Transverse colon (tissue), 4 donors: Measurements from ENCODE around the gene HRC. TPM values are rescaled to one million over a fixed set of nuclear protein-coding genes. Genes with fewer than 3 reads are reported as not detected.

Experiments
- DNase-seq: peaks from one replicate; pipeline ENCODE4 v3.0.0-alpha.2; 2019
- H3K27ac ChIP-seq, 4 donors: fragments of 200-600 bp; sonication (generic); 2 replicates each; pipeline ENCODE4 v1.5.1; 2016 to 2018; ENCODE audit warnings: inconsistent platforms in 4 of 4
- H3K27me3 ChIP-seq: fragments of 200-600 bp; sonication (generic); 2 replicates; pipeline ENCODE4 v1.5.1; 2017; ENCODE audit warnings: inconsistent platforms
- H3K36me3 ChIP-seq, 4 donors: fragments of 200-600 bp; sonication (generic); 2 replicates each; pipeline ENCODE4 v1.5.1; 2017 to 2019; ENCODE audit warnings: inconsistent platforms in 4 of 4
- H3K4me1 ChIP-seq, 4 donors: fragments of 200-600 bp; sonication (generic); 2 replicates each; pipeline ENCODE4 v1.5.1; 2017 to 2020; ENCODE audit warnings: inconsistent platforms in 4 of 4
- H3K4me3 ChIP-seq, 4 donors: fragments of 200-600 bp; sonication (generic); 1 replicate in 1 of 4; 2 replicates in 3 of 4; pipeline versions ENCODE4 v1.5.1 to v1.6.1; 2017 to 2019; ENCODE audit warnings: inconsistent platforms in 4 of 4
- H3K9me3 ChIP-seq, 2 donors: fragments of 200-600 bp; sonication (generic); 2 replicates each; pipeline ENCODE4 v1.5.1; 2017 to 2019; ENCODE audit warnings: inconsistent platforms in 2 of 2
- CTCF ChIP-seq, 5 experiments: fragments of 200-600 bp in 3 of 5; fragments of 450-650 bp in 2 of 5; sonication (generic) in 3 of 5; IDR thresholded peaks; 1 replicate in 2 of 5; 2 replicates in 3 of 5; pipeline ENCODE4 v1.5.1; 2016 to 2017; ENCODE audit warnings: antibody characterized with exemption in 5 of 5, inconsistent platforms in 3 of 5, mild to moderate bottlenecking in 2 of 5, moderate library complexity in 1 of 5
- EP300 ChIP-seq: sonication (generic); formaldehyde crosslinking; IDR thresholded peaks from one replicate; pipeline ENCODE4 v1.6.1; 2017; ENCODE audit warnings: antibody characterized with exemption, low read depth
- POLR2A ChIP-seq: fragments of 450-650 bp; IDR thresholded peaks from one replicate; pipeline ENCODE4 v1.6.1; 2016; ENCODE audit warnings: antibody characterized with exemption, mild to moderate bottlenecking, moderate library complexity
- POLR2AphosphoS5 ChIP-seq, 3 donors: sonication (generic); formaldehyde crosslinking; IDR thresholded peaks; one replicate each; pipeline ENCODE4 v1.6.1; 2016; ENCODE audit warnings: antibody characterized with exemption in 3 of 3
- WGBS, 2 donors: methylation state at CpG; one replicate each; pipeline ENCODE4 v1.1.5; 2018; ENCODE audit warnings: low coverage in 1 of 2; 5-methylcytosine and 5-hydroxymethylcytosine counted together
- in situ Hi-C, 4 donors: fragments of 200-750 bp; cut with MboI; loops; one replicate each; pipeline versions ENCODE4 v1.15.0 to v1.15.1; 2017; ENCODE audit warnings: low sequenced_read_pairs in 3 of 4, low pct_ligation_motif_present in 1 of 4, low pct_unique_long_range_greater_than_20kb in 1 of 4
- intact Hi-C: fragments of 100-400 bp; cut with DNase I; formaldehyde crosslinking; loops from one replicate; pipeline ENCODE4 v1.15.1; 2023; ENCODE audit warnings: low total_unique reads
- total RNA-seq, 4 donors: library from RNA; depleted of rRNA; stranded (reverse); fragments of >200 nt; gene quantifications; one replicate each; pipeline ENCODE4 v1.1.0, GENCODE V29; 2016

Gene HRC
- total RNA-seq, 4 donors from 2014 or later = 0.16 to 0.82 TPM; not detected in 2

DNA sequence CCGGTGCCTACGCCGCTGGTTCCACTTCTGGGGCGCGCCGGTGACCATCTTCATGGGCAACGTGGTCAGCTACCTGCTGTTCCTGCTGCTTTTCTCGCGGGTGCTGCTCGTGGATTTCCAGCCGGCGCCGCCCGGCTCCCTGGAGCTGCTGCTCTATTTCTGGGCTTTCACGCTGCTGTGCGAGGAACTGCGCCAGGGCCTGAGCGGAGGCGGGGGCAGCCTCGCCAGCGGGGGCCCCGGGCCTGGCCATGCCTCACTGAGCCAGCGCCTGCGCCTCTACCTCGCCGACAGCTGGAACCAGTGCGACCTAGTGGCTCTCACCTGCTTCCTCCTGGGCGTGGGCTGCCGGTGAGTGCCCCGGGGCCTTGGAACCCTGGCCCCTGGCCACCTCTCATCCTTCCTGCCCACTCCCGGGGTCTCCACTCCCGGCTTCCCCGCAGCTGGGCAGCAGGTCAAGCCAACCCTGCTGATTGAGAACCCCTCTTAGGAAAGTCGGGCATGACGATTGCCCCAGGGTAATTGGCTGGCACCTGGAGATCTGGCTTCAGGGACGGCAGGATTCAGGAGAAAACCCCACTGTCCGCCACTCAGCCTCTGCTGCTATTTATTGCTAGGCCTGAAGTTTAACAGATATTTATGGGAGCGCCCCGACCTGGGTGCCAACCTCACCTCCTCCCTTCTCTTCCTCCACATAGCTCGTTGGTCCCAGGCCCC is 41.5 kb upstream of the HRC start:
- Histone ChIP-seq H3K4me3 (no peak overlapping the region), H3K36me3 (peaks cover 0 to 12% (median 5%) of the 10 kb centered on the region in 4 donors), H3K4me1 (peaks cover 9 to 73% (median 48%) of the 10 kb centered on the region in 4 donors), H3K9me3 (no peaks in the 10 kb centered on the region), H3K27me3 (no peaks in the 10 kb centered on the region), H3K27ac (peak overlapping the region; percentile 72 to 84 (median 82))
- WGBS, 2 donors = 46% methylated on average over 6 to 26 of the region's 40 CpGs
- intact Hi-C loops = no loop called here
- in situ Hi-C loops = no loop called here
- TF ChIP-seq CTCF (IDR thresholded peaks at IDR 0.05) (no peak), POLR2AphosphoS5 (IDR thresholded peaks at IDR 0.05) (peak in 2 of 3 donors; percentile 3 to 6), EP300 (no peak), POLR2A (no peak)
- peak; percentile 59 for DNase-seq

DNA sequence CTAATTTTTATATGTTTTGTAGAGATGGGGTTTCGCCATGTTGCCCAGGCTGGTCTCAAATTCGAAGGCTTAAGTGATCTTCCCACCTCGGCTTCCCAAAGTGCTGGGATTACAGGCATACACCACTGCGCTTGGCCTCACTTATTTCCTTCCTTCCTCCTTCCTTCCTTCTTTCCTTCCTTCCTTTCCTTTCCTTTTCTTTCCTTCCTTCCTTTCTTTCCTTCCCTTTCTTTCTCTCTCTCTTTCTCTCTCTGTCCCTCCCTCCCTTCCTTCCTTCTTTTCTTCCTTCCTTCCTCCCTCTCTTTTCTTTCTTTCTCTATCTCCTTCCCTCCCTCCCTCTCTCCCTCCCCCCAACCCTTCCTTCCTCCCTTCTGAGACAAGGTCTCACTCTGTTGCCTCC is 39.2 kb upstream of the HRC start:
- 83 to 90% methylated on average over 4 of the region's 4 CpGs for WGBS, 2 donors
- in situ Hi-C loops (no loop called here), intact Hi-C loops (no loop called here)
- peak overlapping the region; percentile 35 to 84 (median 43) for H3K27ac ChIP-seq
- no peak for TF ChIP-seq EP300
- no peak for TF ChIP-seq POLR2A
- no peak for DNase-seq
- peaks cover 5 to 56% (median 39%) of the 10 kb centered on the region in 4 donors for H3K4me1 ChIP-seq
- H3K4me3 ChIP-seq = no peak overlapping the region
- H3K9me3 ChIP-seq = no peaks in the 10 kb centered on the region
- H3K36me3 ChIP-seq = peaks cover 0 to 33% (median 15%) of the 10 kb centered on the region in 4 donors
- no peaks in the 10 kb centered on the region for H3K27me3 ChIP-seq

DNA sequence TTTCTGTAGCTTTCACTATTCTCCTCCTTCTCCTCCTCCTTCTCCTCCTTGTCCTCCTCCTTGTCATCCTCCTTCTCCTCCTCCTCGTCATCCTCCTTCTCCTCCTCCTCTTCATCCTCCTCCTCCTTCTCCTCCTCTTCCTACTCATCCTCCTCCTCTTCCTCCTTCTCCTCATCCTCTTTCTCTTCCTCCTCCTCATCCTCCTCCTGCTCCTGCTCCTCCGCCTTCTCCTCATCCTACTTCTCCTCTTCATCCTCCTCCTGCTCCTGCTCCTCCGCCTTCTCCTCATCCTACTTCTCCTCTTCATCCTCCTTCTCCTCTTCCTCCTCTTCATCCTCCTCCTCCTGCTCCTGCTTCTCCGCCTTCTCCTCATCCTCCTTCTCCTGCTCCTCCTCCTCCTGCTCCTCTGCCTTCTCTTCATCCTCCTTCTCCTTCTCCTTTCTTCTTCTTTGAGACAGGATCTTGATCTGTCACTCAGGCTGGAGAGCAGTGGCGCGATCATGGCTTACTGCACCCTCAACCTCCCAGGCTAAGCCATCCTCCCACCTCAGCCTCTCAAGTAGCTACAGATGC is 38.7 kb upstream of the HRC start:
- in situ Hi-C loops = no loop called here
- Histone ChIP-seq H3K27me3 (no peaks in the 10 kb centered on the region), H3K27ac (peak overlapping the region in 3 of 4 donors; percentile 35 to 84 (median 51)), H3K4me3 (no peak overlapping the region), H3K9me3 (no peaks in the 10 kb centered on the region), H3K36me3 (peaks cover 0 to 38% (median 17%) of the 10 kb centered on the region in 4 donors), H3K4me1 (peaks cover 5 to 54% (median 34%) of the 10 kb centered on the region in 4 donors)
- DNase-seq = no peak
- intact Hi-C loops = no loop called here
- TF ChIP-seq POLR2AphosphoS5 (IDR thresholded peaks at IDR 0.05) (no peak), POLR2A (peak; percentile 14)
- WGBS, 2 donors = 92% methylated on average over 5 to 6 of the region's 6 CpGs

DNA sequence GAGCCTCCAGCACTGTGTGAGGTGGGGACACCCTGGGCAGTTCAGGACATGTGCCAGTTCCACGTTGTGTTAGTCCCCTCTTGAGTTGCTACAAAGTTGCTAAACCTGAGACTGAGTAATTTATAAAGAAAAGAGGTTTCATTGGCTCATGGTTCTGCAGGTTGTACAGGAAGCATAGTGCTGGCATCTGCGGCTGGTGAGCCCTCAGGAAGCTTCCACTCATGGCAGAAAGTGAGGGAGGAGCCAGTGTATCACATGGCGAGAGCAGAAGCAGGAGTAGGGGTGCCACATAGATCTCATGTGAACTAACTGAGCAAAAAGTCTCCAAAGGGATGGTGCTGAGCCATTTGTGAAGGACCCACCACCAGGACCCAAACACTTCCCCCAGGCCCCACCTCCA is 35.6 kb upstream of the HRC start:
- peaks cover 0 to 63% (median 27%) of the 10 kb centered on the region in 4 donors for H3K36me3 ChIP-seq
- H3K27ac ChIP-seq = no peak overlapping the region
- intact Hi-C loops = no loop called here
- WGBS, 2 donors = 81 to 87% methylated on average over 3 of the region's 3 CpGs
- peaks cover 0 to 35% (median 12%) of the 10 kb centered on the region in 4 donors for H3K4me1 ChIP-seq
- H3K27me3 ChIP-seq = no peaks in the 10 kb centered on the region
- DNase-seq = no peak
- in situ Hi-C loops = no loop called here
- H3K4me3 ChIP-seq = no peak overlapping the region
- H3K9me3 ChIP-seq = no peaks in the 10 kb centered on the region
- TF ChIP-seq POLR2A (no peak), POLR2AphosphoS5 (IDR thresholded peaks at IDR 0.05) (no peak), CTCF (IDR thresholded peaks at IDR 0.05) (no peak), EP300 (no peak)

DNA sequence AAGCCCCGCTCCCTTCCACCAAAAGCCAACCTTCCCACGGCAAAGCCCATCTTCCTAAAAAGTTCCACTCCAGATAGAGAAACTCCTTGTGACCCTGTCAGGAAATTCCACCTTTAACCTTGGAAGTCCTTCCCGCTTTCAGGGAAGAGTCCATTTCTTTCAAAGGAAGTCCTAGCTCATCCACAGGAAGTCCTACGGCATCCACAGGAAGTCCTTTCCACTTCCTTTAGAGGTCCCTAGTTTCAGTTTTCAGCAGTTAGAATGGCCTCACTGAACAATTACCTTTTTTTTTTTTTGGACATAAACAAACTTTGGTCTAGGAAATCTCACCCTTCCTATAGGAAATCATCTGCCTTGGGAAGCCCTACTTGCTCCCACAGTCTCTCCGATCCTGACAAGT is 34.1 kb upstream of the HRC start:
- 86% methylated on average over 5 of the region's 5 CpGs; no CpG with 5 or more reads in 1 of the 2 donors for WGBS, 2 donors
- intact Hi-C loops = loop anchor here (1.0 kb wide), 1 partner anchor 23 kb away; no protein-coding TSS in a partner anchor
- DNase-seq = no peak
- Histone ChIP-seq H3K27ac (no peak overlapping the region), H3K27me3 (no peaks in the 10 kb centered on the region), H3K4me3 (no peak overlapping the region), H3K36me3 (peaks cover 0 to 73% (median 32%) of the 10 kb centered on the region in 4 donors), H3K4me1 (peaks cover 0 to 29% (median 5%) of the 10 kb centered on the region in 4 donors), H3K9me3 (no peaks in the 10 kb centered on the region)
- in situ Hi-C loops = no loop called here
- TF ChIP-seq POLR2AphosphoS5 (IDR thresholded peaks at IDR 0.05) (no peak), CTCF (IDR thresholded peaks at IDR 0.05) (no peak), POLR2A (no peak), EP300 (no peak)
